ENCODE results near the gene CYP11A1. TPM values are rescaled to one million over a fixed set of nuclear protein-coding genes. Genes with fewer than 3 reads are reported as not detected.
A peak's percentile ranks its signal among the peaks of the same experiment; 100 is the strongest.

The CYP11A1 gene
- total and polyA plus RNA-seq, 2 experiments from 2014 or later: 5.4 to 13.0 TPM

GRCh38 chr15:74317820-74318375, 49.5 kb downstream of the CYP11A1 start:
- Histone ChIP-seq H3K4me3 (no peak overlapping the region), H3K4me1 (ENCODE audit: low read depth) (no peaks in the 10 kb centered on the region), H3K27ac (no peak overlapping the region), H3K9me3 (ENCODE audit: low read depth) (no peaks in the 10 kb centered on the region), H3K27me3 (no peaks in the 10 kb centered on the region), H3K36me3 (no peaks in the 10 kb centered on the region)
- DNase-seq (ENCODE audit: low read depth in 1 of 2, low spot score in 1 of 2): peak in 1 of 2 donors; percentile 96
- TF ChIP-seq CTCF (IDR thresholded peaks at IDR 0.05; ENCODE audit: low read depth, low read length): no peak

- Histone ChIP-seq H3K36me3 (no peaks in the 10 kb centered on the region), H3K4me1 (ENCODE audit: low read depth) (no peaks in the 10 kb centered on the region), H3K4me3 (no peak overlapping the region), H3K9me3 (ENCODE audit: low read depth) (no peaks in the 10 kb centered on the region), H3K27me3 (no peaks in the 10 kb centered on the region), H3K27ac (no peak overlapping the region)
- DNase-seq (ENCODE audit: low read depth in 1 of 2, low spot score in 1 of 2): no peak
- TF ChIP-seq CTCF (IDR thresholded peaks at IDR 0.05; ENCODE audit: low read depth, low read length): no peak
Measured at GRCh38 chr15:74316141-74316540, 51.3 kb downstream of the CYP11A1 start.

- Histone ChIP-seq H3K4me3 (no peak overlapping the region), H3K27ac (no peak overlapping the region), H3K9me3 (ENCODE audit: low read depth) (no peaks in the 10 kb centered on the region), H3K36me3 (no peaks in the 10 kb centered on the region), H3K4me1 (ENCODE audit: low read depth) (no peaks in the 10 kb centered on the region), H3K27me3 (no peaks in the 10 kb centered on the region)
- no peak for TF ChIP-seq CTCF (IDR thresholded peaks at IDR 0.05; ENCODE audit: low read depth, low read length)
- DNase-seq (ENCODE audit: low read depth in 1 of 2, low spot score in 1 of 2): no peak
Measured at GRCh38 chr15:74315626-74316025, 51.8 kb downstream of the CYP11A1 start.

- Histone ChIP-seq H3K36me3 (no peaks in the 10 kb centered on the region), H3K4me1 (ENCODE audit: low read depth) (no peaks in the 10 kb centered on the region), H3K4me3 (no peak overlapping the region), H3K27me3 (no peaks in the 10 kb centered on the region), H3K27ac (no peak overlapping the region), H3K9me3 (ENCODE audit: low read depth) (no peaks in the 10 kb centered on the region)
- DNase-seq (ENCODE audit: low read depth in 1 of 2, low spot score in 1 of 2): no peak
- no peak for TF ChIP-seq CTCF (IDR thresholded peaks at IDR 0.05; ENCODE audit: low read depth, low read length)
Measured at GRCh38 chr15:74314795-74315438, 52.5 kb downstream of the CYP11A1 start.

GRCh38 chr15:74313889-74314288, 53.6 kb downstream of the CYP11A1 start:
- Histone ChIP-seq H3K4me1 (ENCODE audit: low read depth) (no peaks in the 10 kb centered on the region), H3K36me3 (no peaks in the 10 kb centered on the region), H3K9me3 (ENCODE audit: low read depth) (no peaks in the 10 kb centered on the region), H3K4me3 (no peak overlapping the region), H3K27me3 (no peaks in the 10 kb centered on the region), H3K27ac (no peak overlapping the region)
- DNase-seq (ENCODE audit: low read depth in 1 of 2, low spot score in 1 of 2): no peak
- TF ChIP-seq CTCF (IDR thresholded peaks at IDR 0.05; ENCODE audit: low read depth, low read length): no peak
